Measurements from ENCODE around the gene ADAM30. TPM values are rescaled to one million over a fixed set of nuclear protein-coding genes. Genes with fewer than 3 reads are reported as not detected.

The ADAM30 gene
- total RNA-seq, 1 donor from 2014 or later: not detected

DNA sequence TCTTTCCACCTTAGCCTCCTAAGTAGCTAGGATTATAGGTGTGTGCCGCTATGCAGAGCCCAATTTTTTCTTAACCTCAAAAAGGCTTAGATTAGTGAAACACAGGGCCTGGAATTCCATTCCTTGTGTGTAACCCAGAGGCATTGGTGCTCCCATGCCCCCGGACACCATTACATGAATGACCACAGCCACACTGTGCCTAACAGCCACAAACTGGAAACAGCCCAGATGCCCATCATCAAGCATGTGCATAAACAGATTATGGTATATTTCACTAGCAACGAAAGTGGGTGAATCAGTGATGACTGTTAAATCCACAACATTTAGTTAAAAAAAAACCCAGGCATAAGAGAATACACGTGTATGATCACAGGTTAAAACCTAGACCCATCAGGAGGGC, 24.4 kb downstream of the ADAM30 start:
- ATAC-seq (no peak), DNase-seq (no peak)
- TF ChIP-seq CTCF (IDR thresholded peaks at IDR 0.05): no peak
- H3K9me3 ChIP-seq: no peaks in the 10 kb centered on the region
- H3K27me3 ChIP-seq (ENCODE audit: low read depth): no peaks in the 10 kb centered on the region
- no peak overlapping the region for H3K4me3 ChIP-seq
- H3K27ac ChIP-seq: no peak overlapping the region
- no peaks in the 10 kb centered on the region for H3K36me3 ChIP-seq
- H3K4me1 ChIP-seq: no peaks in the 10 kb centered on the region
- intact Hi-C loops (cut with DNase I): no loop called here

GRCh38 chr1:119870917-119871596, 25.3 kb downstream of the ADAM30 start:
- no peaks in the 10 kb centered on the region for H3K27me3 ChIP-seq (ENCODE audit: low read depth)
- no peaks in the 10 kb centered on the region for H3K4me1 ChIP-seq
- H3K27ac ChIP-seq: no peak overlapping the region
- peak; percentile 80 for DNase-seq
- H3K4me3 ChIP-seq: no peak overlapping the region
- peak; percentile 85 to 93 for ATAC-seq
- TF ChIP-seq CTCF (IDR thresholded peaks at IDR 0.05): peak; percentile 88
- H3K36me3 ChIP-seq: no peaks in the 10 kb centered on the region
- intact Hi-C loops (cut with DNase I): no loop called here
- no peaks in the 10 kb centered on the region for H3K9me3 ChIP-seq

DNA sequence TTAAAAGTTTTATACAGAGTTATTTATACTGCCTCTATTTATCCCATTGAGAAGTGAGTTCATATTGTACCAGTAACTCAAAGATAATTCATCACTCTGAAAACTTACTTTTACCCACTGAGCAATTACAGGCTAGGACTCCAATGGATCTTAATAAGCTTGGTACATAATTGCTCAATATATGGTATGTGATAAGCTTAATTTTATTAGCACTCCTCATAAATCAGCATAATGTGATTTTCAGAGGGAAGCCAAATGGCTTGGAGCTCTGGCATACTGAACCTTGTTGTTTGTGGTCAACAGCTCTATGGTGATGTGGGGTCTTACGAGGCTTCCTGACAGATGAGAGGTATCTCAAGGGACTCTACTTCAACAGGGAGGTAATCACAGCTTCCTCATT, 26.3 kb downstream of the ADAM30 start:
- Histone ChIP-seq H3K36me3 (no peaks in the 10 kb centered on the region), H3K27ac (no peak overlapping the region), H3K27me3 (ENCODE audit: low read depth) (no peaks in the 10 kb centered on the region), H3K4me3 (no peak overlapping the region), H3K9me3 (no peaks in the 10 kb centered on the region), H3K4me1 (no peaks in the 10 kb centered on the region)
- ATAC-seq (no peak), DNase-seq (no peak)
- no peak for TF ChIP-seq CTCF (IDR thresholded peaks at IDR 0.05)
- intact Hi-C loops (cut with DNase I): no loop called here

GRCh38 chr1:119868176-119868575, 28.1 kb downstream of the ADAM30 start:
- Histone ChIP-seq H3K36me3 (no peaks in the 10 kb centered on the region), H3K27me3 (ENCODE audit: low read depth) (no peaks in the 10 kb centered on the region), H3K9me3 (no peaks in the 10 kb centered on the region), H3K4me1 (no peaks in the 10 kb centered on the region), H3K27ac (no peak overlapping the region), H3K4me3 (no peak overlapping the region)
- TF ChIP-seq CTCF (IDR thresholded peaks at IDR 0.05): no peak
- no peak for DNase-seq
- no peak for ATAC-seq
- intact Hi-C loops (cut with DNase I): no loop called here

- DNase-seq (no peak), ATAC-seq (no peak)
- intact Hi-C loops (cut with DNase I): no loop called here
- no peaks in the 10 kb centered on the region for H3K36me3 ChIP-seq
- no peaks in the 10 kb centered on the region for H3K27me3 ChIP-seq (ENCODE audit: low read depth)
- no peaks in the 10 kb centered on the region for H3K9me3 ChIP-seq
- no peak for TF ChIP-seq CTCF (IDR thresholded peaks at IDR 0.05)
- H3K27ac ChIP-seq: no peak overlapping the region
- H3K4me1 ChIP-seq: no peaks in the 10 kb centered on the region
- no peak overlapping the region for H3K4me3 ChIP-seq
Observed at GRCh38 chr1:119866451-119866850, 29.9 kb downstream of the ADAM30 start.
